HG02840 (cell line): ENCODE data around the gene C19orf38.
"Not testable (repeated sequence)": the region's sequence is repeated elsewhere in the genome, so short reads cannot be mapped to it uniquely, and the experiment has no call there.

ENCODE experiments used
- ATAC-seq: cut with Tn5 transposase; IDR thresholded peaks from one replicate; pipeline ENCODE4 v1.9.1; 2021; ENCODE audit warnings: mild to moderate bottlenecking, moderate library complexity, moderate number of reproducible peaks; ENCODE audit not compliant: unreplicated experiment, low FRiP score

C19orf38 gene

DNA sequence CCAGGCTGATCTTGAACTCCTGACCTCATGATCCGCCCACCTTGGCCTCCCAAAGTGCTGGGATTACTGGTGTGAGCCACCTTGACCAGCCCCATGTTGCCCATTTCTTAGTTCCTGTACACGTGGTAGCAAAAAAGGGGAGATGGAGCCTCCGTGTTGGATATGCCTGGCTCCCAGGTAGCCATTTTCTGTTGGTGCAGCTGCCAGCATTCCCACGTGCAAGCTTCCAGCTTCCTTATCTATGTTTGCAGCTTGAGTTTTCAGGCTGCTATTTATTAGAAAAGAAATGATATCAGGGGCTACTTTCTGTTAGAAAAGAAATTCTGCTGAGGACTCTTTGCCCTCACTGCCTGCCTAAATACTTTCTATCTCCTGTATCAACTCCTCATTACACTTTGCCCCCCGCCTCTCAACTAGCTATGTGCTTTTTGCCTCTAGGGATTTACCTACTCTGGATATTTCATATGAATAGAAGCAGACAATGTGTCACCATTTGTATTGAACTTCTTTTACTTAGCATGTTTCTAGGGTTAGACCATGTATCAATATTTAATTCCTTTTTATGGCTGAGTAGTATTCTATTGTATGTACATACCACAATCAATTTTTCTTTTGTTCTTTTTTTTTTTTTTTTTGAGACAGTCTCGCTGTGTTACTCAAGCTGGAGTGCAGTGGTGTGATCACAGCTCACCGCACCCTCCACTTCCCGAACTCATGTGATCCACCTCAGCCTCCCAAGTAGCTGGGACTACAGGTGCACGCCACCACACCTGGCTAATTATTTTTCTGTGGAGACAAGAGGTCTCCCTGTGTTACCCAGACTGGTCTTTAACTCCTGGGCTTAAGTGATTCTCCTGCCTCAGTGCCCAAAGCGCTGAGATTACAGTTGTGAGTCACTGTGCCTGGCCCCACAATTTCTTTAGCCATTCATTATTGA lies 8.8 kb upstream of the C19orf38 start:
- no peak for ATAC-seq

DNA sequence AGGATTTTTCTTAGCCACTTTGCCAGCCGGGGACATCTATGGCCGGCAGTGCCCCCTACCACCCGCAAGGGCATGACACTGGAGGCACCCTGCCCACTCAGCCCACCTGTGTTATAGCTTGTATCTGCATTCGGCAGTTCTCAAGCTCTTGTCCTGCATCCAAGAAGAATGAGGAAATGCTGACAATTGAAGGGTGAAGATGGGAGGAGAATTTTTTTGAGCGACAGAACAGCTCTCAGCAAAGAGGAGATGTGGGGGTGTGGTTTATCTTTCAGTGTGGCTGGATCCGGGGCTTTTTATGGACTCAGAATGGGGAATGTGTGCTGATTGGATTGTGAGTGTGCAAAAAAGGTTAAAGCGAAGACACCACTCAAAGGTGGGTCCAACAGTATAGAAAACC lies 5.4 kb upstream of the C19orf38 start:
- no peak for ATAC-seq

GRCh38 chr19:10846500-10847202 lies 1.6 kb upstream of the C19orf38 start:
- no peak for ATAC-seq

DNA sequence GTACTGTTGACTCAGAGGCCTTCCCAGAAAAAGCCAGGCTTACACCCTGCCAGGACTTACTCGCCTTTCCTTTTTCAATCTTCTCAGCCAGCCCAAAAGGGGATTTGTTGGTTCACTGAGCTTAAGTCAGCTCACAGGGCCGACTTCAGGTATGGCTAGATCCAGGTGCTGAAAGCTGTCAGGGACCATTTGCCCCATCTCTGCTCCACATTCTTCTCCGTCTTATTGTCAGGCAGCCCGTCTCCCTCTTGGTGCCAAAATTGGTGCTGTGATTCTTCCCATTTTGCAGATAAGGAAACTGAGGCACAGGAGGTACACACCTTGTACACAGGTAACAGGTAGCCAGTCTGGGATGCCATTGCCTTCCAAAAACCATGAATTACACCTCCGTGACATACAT lies 2.4 kb downstream of the C19orf38 start:
- no peak for ATAC-seq

GRCh38 chr19:10852098-10852800 lies 4.0 kb downstream of the C19orf38 start:
- no peak for ATAC-seq

DNA sequence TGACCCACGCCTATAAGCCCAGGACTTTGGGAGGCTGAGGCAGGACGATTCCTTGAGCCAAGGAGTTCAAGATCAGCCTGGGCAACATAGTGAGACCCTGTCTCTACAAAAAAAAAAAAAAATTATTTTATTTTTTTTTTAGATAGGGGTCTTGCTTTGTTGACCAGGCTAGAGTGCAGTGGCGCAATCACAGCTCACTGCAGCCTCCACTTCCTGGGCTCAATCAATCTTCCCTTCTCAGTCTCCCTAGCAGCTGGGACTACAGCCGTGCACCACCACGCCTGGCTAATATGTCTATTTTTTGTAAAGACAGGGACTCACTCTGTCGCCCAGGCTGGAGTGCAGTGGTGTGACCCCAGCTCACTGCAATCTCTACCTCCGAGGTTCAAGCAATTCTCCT lies 4.7 kb downstream of the C19orf38 start:
- no peak for ATAC-seq

GRCh38 chr19:10854350-10855089 lies 6.3 kb downstream of the C19orf38 start:
- ATAC-seq = no peak

DNA sequence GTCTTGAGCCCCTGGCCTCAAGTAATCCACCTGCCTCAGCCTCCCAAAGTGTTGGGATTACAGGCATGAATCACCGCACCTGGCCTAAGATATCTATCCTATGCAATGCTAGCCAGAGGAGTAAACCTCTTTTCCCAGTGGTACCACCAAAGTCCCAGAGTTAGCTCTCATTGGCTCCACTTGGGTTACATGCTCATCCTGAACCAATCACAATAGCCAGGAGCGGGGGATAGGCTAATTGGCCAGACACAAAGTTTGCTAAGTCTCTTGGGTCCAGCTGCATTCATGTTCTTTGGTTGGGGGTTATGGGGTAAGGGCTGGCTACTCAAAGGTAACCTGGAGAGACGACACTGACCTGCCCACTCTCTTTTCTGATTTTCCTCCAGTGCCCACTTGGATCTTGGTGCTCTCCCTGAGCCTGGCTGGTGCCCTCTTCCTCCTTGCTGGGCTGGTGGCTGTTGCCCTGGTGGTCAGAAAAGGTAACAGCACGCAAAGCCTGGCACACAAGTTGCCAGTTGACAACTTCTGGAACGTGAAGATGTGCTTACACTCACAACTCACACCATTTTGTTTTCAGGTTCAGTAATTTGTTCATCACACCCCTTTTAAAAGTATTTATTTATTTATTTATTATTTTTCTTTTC lies 7.8 kb downstream of the C19orf38 start:
- ATAC-seq = no peak

GRCh38 chr19:10856899-10857298 lies 8.7 kb downstream of the C19orf38 start:
- ATAC-seq = not testable (repeated sequence)

- no peak for ATAC-seq
These were observed 10.1 kb downstream of the C19orf38 start for GRCh38 chr19:10858204-10858828.

- ATAC-seq = no peak
These were observed 13.0 kb downstream of the C19orf38 start for GRCh38 chr19:10861103-10861651.

DNA sequence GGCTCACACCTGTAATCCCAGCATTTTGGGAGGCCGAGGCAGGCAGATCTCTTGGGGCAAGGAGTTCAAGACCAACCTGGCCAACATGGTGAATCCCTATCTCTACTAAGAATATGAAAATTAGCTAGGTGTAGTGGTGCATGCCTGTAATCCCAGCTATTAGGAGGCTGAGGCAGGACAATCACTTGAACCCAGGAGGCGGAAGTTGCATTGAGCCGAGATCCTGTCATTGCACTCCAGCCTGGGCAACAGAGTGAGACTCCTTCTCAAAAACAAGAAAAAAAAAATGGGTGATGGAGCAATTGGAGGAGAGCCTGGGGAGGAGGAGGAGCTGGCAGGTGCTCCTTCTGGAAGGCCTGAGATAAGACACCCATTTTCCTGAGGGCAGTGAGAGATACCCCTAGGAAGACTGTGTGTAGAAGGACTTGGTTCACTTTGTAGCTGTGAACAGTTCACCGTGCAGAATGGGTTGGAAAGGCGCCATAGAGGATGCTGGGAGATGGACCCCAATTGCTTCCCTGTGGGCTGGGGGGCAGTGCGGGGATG lies 14.4 kb downstream of the C19orf38 start:
- ATAC-seq = no peak

DNA sequence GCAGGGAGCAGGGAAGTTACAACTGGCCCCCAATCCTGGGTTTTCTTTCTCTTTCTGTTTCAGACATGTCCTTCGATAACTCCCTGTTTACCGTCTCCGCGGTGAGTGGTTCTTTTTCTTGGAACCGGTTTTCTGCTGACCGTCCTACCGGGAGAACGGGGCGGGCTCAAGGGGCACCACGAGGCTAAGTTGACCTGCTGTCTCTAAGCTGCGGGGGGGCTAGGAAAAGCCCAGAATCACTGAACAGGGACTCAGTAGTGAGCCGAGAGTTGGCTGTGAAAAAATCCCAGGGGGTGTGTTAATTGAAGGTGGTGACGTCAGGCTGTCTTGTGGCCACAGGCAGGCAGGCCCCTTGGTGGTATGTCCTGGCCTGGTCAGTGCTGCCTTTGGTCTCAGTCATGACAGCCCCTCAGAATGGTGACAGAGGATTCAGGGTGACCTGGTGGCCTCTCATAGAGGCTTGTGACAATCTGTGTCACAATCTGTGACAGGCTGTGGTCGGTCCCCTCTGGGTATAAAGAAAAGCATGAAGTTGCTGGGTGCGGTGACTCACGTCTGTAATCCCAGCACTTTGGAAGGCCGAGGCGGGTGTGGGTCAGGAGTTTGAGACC lies 15.0 kb downstream of the C19orf38 start:
- ATAC-seq = no peak

- no peak for ATAC-seq
These were observed 16.3 kb downstream of the C19orf38 start for GRCh38 chr19:10864538-10864899.

DNA sequence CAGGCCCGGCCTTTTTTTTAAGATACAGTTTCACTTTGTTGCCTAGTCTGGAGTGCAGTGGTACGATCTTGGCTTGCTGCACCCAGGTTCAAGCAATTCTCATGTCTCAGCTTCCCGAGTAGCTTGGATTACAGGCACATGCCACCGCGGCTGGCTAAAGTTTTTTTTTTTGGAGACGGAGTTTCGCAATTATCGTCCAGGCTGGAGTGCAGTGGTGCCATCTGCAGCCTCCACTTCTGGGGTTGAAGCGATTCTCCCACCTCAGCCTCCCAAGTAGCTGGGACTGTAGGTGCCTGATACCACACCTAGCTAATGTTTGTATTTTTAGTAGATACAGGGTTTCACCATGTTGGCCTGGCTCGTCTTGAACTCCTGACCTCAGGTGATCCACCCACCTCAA lies 18.3 kb downstream of the C19orf38 start:
- ATAC-seq = no peak

- ATAC-seq = no peak
These were observed 20.8 kb downstream of the C19orf38 start for GRCh38 chr19:10868872-10869547.

GRCh38 chr19:10869872-10870311 lies 21.7 kb downstream of the C19orf38 start:
- ATAC-seq = not testable (repeated sequence)

DNA sequence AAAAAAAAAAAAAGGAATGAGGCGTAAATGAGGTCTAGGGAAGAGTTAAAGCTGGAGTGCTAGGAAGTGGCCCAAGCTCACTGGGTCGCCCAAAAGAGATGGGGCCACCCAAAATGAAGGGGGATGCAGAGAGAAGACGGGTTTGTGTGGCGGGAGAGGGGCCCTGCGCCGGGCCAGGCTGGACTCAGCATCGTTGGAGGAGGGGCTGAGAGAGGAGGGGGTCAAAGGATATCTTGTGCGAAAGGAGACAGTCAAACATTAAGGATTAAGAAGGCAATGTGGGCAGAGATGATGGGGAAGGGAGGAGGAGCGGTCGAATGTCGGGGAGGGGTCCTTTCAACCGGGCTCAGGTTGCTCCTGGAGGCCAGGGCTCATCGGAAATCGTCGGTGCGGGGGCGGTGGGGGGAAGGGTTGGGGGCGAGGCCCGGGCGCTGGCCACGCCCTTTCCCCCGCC lies 22.3 kb downstream of the C19orf38 start:
- ATAC-seq = no peak
